HG02852 (cell line): ENCODE results near the gene ATE1.

Source experiments
- ATAC-seq: cut with Tn5 transposase; IDR thresholded peaks from one replicate; pipeline ENCODE4 v1.9.1; 2021; ENCODE audit warnings: mild to moderate bottlenecking, moderate library complexity; ENCODE audit not compliant: unreplicated experiment

ATE1 gene

GRCh38 chr10:121747163-121747775 is 180.6 kb downstream of the ATE1 start:
- no peak for ATAC-seq

DNA sequence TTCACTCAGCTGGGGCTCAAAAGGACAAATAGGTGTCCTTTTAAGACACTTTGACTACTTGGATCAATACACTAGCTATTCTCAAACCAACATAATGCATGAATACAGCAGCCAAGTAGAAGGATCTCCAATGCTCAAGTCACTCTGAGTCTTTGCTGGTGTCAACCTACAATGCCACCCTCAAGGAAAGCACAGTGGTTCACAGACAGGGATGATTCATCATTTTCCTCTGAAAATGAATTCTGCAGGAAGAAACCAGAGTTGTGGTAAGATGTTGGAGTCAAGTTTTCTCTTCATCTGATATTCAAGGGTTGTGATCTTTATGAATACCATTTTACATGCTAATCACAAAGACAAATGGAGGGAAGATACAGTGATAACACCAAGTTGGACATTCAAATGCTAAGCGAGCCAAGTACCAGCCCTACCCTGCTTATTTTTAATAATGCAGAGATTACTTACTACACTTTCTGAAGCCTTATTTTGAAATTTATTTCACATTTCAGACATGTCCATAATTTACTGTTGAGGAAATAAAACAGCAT is 186.5 kb downstream of the ATE1 start:
- no peak for ATAC-seq

GRCh38 chr10:121740069-121740468 is 187.8 kb downstream of the ATE1 start:
- no peak for ATAC-seq

DNA sequence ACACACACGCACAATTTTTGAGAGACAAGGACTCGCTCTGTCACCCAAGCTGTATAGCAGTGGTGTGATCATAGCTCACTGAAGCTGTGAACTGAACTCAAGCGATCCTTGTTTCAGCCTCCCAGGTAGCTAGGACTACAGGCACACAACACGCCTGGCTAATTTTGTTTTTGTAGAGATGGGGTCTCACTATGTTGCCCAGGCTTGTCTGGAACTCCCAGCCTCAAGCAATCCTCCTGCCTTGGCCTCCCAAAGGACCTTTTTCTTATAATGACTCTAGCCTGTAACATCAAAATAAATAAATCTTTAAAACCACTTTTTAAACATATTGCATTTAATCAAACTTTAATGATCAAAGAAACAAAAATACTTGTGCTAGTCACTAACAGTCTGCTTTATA is 188.7 kb downstream of the ATE1 start:
- ATAC-seq: no peak

DNA sequence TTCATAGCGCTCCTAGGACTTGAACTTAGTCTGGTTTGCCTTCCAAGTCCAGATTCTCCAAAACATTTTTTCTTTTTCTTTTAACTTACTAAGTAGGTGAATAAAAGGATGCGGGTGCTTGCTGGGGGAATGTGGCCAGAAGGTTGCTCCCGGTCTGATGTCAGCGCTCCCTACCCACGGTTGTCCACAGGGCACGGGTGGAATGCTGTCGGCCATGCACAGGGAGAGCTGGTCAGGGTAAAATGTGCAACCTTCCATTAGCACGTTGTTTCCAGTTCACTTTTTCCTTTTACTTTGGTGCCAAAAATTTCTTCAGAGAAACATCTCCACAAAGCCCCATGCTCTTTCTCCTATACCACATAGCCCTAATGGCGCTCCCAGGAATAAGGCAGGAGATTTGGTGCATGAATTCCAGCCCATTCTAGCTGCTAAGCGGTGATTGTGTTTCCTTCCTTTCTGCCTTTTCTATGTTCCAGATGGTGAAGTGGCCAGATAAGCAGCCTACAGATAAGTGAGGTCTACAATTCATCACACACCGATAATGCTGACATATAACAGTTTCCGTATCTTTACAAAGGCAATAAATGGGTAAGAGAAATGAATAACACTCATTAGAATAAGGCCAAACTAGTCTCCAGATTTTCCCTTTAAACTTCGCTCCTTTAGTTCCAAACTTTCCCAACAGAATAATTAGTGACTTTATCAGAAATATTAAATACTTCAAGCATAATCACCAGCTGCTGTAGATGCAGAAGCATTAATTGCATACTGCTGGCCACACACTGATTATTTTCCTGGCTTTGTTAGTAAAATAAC is 191.3 kb downstream of the ATE1 start:
- ATAC-seq: no peak

- ATAC-seq: no peak
These were observed 192.6 kb downstream of the ATE1 start for GRCh38 chr10:121735263-121735662.

DNA sequence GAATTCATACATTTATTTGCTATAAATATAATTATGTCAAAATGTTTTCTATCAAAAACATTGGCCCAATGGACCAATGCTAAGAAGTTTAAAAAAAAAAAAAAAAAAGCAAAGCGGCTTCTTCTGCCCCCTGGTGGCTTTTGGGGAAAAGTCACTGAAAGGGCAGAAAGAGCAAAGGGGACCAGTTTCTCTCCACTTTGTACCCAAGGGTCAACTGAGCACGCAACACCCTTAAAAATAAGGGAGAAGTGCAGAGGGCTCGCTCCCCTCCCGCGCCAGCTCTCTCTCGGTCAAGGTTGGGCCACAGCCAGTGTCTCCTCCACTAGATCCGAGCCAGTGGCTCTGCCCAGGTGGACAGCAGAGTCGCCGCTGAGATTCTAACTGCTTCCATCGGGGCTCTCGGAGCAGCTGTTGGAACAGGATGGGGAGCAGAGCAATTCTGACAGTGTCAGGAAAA is 193.2 kb downstream of the ATE1 start:
- ATAC-seq: no peak

- no peak for ATAC-seq
These were observed 195.0 kb downstream of the ATE1 start for GRCh38 chr10:121732656-121733445.

DNA sequence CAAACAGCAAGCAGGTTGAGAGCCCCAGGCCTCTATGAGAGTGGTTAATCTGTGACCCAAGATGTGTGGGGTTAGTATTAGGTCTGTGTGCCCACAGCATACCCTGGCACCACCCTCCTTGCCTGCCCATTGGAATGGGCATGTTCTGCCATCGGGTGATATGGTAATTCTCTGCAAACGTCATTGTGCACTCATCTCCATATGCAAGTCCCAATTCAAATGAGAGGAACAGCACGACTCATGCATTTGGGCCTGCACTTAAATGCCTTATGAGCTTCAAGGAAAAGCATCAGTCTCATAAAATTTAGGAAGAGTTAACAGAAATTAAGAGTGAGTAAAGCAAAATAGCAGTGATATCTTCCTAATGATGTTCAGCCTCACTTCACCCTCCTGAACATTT is 195.7 kb downstream of the ATE1 start:
- no peak for ATAC-seq

- no peak for ATAC-seq
These were observed 203.5 kb downstream of the ATE1 start for GRCh38 chr10:121724282-121724681.

DNA sequence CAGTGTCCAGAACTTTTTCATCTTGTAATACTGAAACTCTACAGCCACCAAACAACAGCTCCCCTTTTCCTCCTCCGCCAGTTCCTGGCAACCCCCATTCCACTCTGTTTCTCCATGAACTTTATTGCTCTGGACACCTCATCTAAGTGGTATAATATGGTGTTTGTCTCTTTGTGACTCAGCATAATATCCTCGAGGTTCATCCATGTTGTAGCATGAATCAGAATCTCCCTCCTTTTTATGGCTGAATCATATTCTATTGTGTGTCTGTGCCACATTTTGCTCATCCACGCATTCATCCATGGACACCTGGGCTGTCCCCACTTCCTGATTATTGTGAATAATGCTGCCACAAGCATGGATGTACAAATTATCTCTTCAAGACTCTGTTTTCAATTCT is 205.2 kb downstream of the ATE1 start:
- ATAC-seq: no peak

- ATAC-seq: no peak
These were observed 206.6 kb downstream of the ATE1 start for GRCh38 chr10:121721257-121721656.

GRCh38 chr10:121715969-121716368 is 211.9 kb downstream of the ATE1 start:
- ATAC-seq: no peak

- no peak for ATAC-seq
These were observed 212.8 kb downstream of the ATE1 start for GRCh38 chr10:121715076-121715475.

DNA sequence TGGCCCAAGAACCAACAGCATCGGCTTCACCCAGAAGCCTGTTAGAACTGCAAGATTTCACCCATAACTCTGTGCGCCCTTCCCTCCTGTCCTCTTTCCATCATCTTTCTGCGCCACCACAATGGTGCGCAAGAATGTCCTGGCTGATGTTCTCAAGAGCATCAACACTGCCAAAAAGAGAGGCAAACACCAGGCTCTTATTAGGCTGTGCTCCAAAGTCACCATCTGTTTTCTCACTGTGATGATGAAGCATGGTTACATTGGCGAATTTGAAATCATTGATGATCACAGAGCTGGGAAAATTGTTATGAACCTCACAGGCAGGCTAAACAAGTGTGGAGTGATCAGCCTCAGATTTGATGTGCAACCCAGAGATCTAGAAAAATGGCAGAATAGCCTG is 214.3 kb downstream of the ATE1 start:
- no peak for ATAC-seq

DNA sequence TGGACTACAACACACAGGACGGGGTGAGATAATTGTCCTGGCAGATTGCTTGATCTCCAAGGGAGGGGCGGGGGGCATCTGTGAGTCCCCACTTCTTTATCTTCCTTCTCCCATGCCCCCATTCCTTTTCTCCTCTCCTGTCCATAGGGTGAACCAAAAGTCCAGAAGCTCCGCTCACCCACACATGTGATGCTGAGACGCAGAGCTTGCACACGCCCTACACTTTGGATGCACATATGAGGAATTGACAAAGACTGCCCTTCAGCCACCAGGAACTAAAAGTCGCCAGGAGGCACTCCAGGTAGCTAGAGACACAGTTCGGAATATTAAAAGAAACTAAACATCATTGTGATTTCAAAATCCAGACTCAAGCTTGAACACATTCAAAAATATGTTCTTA is 216.9 kb downstream of the ATE1 start:
- ATAC-seq: no peak

- ATAC-seq: no peak
These were observed 217.6 kb downstream of the ATE1 start for GRCh38 chr10:121710207-121710606.

DNA sequence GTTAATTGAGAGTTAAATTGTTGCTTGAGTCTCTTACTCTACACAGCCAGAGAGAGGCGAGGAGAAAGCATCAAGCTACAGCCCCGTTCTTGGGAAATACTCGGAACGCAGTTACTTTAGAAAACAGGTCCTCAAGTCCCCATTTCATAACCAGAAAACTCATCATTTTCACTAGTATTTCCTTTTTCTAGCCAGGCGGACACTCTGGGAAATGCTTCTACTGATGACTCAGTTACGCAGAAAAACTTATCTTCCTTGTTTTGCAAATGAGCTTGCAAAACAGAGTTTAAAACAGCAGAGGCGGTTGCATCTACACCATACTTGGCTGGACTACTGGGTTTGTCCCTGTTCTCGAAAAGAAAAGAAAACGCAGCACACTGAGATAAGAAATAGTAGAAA is 218.2 kb downstream of the ATE1 start:
- ATAC-seq: no peak

DNA sequence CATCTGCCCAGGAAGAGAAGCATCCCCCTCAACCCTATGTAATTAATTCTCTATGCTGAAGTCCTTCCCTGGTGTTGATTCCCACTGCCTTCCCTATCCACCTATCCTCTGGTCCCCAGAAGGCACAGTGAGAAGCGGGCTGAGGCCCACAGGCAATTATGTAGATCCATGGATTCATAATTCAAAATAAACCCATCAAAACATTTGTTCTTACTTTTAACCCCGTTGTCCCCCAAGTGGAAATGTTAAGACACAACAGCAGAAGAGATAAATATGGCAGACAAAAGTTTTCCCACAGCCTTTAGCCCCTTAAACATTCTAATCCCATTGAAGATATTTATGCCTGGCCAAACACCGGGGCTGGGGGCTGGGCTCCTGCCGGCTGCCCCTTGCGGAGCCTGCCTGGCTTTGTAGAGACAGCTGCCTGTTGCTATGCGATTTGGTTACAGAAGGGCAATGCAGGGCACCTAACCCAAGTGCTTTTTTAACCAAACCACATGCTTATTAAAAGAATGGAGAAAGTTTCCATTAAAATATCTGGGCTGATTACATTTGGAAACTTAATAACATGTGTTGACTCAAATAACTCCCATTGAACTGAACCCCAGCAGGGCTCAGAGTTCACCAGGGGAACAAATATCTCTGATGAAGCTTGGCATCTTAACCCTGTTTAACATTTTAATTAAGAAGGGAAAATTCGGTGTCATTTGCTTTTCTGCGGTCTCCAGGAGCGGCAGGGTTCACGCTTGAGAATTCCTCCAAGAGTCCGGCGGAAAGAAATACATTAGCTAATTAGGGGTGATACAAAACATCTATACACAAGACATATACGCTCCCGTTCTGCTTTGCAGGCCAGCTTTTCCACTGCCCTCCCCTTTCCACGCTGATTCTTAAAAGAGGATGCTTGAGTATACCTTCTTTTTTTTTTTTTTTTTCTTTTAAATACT is 218.8 kb downstream of the ATE1 start:
- no peak for ATAC-seq
